ENCODE measurements around the gene DHRS7C.

Gene DHRS7C

GRCh38 chr17:9817086-9817485 lies 25.7 kb upstream of the DHRS7C start:
- DNase-seq: no peak
- Mint-ChIP-seq H3K27me3 (peaks cover 3% of the 10 kb centered on the region), H3K27ac (no peak overlapping the region), H3K9me3 (peaks cover 13% of the 10 kb centered on the region), H3K4me1 (no peaks in the 10 kb centered on the region), H3K36me3 (no peaks in the 10 kb centered on the region), H3K4me3 (no peak overlapping the region)
- CTCF ChIA-PET: no interaction called here

- peaks cover 3% of the 10 kb centered on the region for H3K27me3 Mint-ChIP-seq
- H3K36me3 Mint-ChIP-seq: no peaks in the 10 kb centered on the region
- CTCF ChIA-PET: no interaction called here
- no peak for DNase-seq
- H3K4me1 Mint-ChIP-seq: no peaks in the 10 kb centered on the region
- H3K4me3 Mint-ChIP-seq: no peak overlapping the region
- peaks cover 13% of the 10 kb centered on the region for H3K9me3 Mint-ChIP-seq
- H3K27ac Mint-ChIP-seq: no peak overlapping the region
These were observed 25.1 kb upstream of the DHRS7C start for GRCh38 chr17:9816472-9816871.

- Mint-ChIP-seq H3K4me3 (no peak overlapping the region), H3K27me3 (peaks cover 3% of the 10 kb centered on the region), H3K4me1 (no peaks in the 10 kb centered on the region), H3K36me3 (no peaks in the 10 kb centered on the region), H3K27ac (no peak overlapping the region), H3K9me3 (peaks cover 13% of the 10 kb centered on the region)
- CTCF ChIA-PET: no interaction called here
- no peak for DNase-seq
These were observed 23.0 kb upstream of the DHRS7C start for GRCh38 chr17:9814337-9814945.

GRCh38 chr17:9813166-9813565 lies 21.8 kb upstream of the DHRS7C start:
- Mint-ChIP-seq H3K27ac (no peak overlapping the region), H3K4me1 (no peaks in the 10 kb centered on the region), H3K27me3 (peaks cover 3% of the 10 kb centered on the region), H3K4me3 (no peak overlapping the region), H3K9me3 (peaks cover 9% of the 10 kb centered on the region), H3K36me3 (no peaks in the 10 kb centered on the region)
- CTCF ChIA-PET: no interaction called here
- DNase-seq: no peak

GRCh38 chr17:9811537-9811936 lies 20.1 kb upstream of the DHRS7C start:
- CTCF ChIA-PET: no interaction called here
- Mint-ChIP-seq H3K36me3 (no peaks in the 10 kb centered on the region), H3K27ac (no peak overlapping the region), H3K4me3 (no peak overlapping the region), H3K9me3 (peaks cover 5% of the 10 kb centered on the region), H3K27me3 (peaks cover 3% of the 10 kb centered on the region), H3K4me1 (no peaks in the 10 kb centered on the region)
- no peak for DNase-seq

GRCh38 chr17:9811086-9811485 lies 19.7 kb upstream of the DHRS7C start:
- H3K27me3 Mint-ChIP-seq: no peaks in the 10 kb centered on the region
- H3K9me3 Mint-ChIP-seq: peaks cover under 1% of the 10 kb centered on the region
- H3K36me3 Mint-ChIP-seq: no peaks in the 10 kb centered on the region

GRCh38 chr17:9810100-9810949 lies 18.9 kb upstream of the DHRS7C start:
- CTCF ChIA-PET: no interaction called here
- Mint-ChIP-seq H3K4me1 (no peaks in the 10 kb centered on the region), H3K36me3 (no peaks in the 10 kb centered on the region), H3K27me3 (no peaks in the 10 kb centered on the region), H3K4me3 (no peak overlapping the region), H3K9me3 (no peaks in the 10 kb centered on the region), H3K27ac (no peak overlapping the region)
- no peak for DNase-seq

More at GRCh38 chr17:9811086-9811485, 19.7 kb upstream of the DHRS7C start:
- DNase-seq: no peak
- no peak overlapping the region for H3K27ac Mint-ChIP-seq
- no peak overlapping the region for H3K4me3 Mint-ChIP-seq
- CTCF ChIA-PET: no interaction called here
- H3K4me1 Mint-ChIP-seq: no peaks in the 10 kb centered on the region

GRCh38 chr17:9809409-9809808 lies 18.0 kb upstream of the DHRS7C start:
- Mint-ChIP-seq H3K4me3 (no peak overlapping the region), H3K4me1 (no peaks in the 10 kb centered on the region), H3K9me3 (no peaks in the 10 kb centered on the region), H3K27ac (no peak overlapping the region), H3K36me3 (no peaks in the 10 kb centered on the region), H3K27me3 (no peaks in the 10 kb centered on the region)
- DNase-seq: no peak
- CTCF ChIA-PET: interaction anchor here (0.6 kb wide), 1 partner anchor 67 kb away, joined by 3 read pairs; no protein-coding TSS in a partner anchor

GRCh38 chr17:9806699-9807098 lies 15.3 kb upstream of the DHRS7C start:
- DNase-seq: no peak
- Mint-ChIP-seq H3K27ac (no peak overlapping the region), H3K27me3 (no peaks in the 10 kb centered on the region), H3K4me1 (no peaks in the 10 kb centered on the region), H3K9me3 (no peaks in the 10 kb centered on the region), H3K36me3 (no peaks in the 10 kb centered on the region), H3K4me3 (no peak overlapping the region)
- CTCF ChIA-PET: no interaction called here

- no peak for DNase-seq
- CTCF ChIA-PET: no interaction called here
- Mint-ChIP-seq H3K4me3 (no peak overlapping the region), H3K4me1 (no peaks in the 10 kb centered on the region), H3K36me3 (no peaks in the 10 kb centered on the region), H3K9me3 (no peaks in the 10 kb centered on the region), H3K27me3 (no peaks in the 10 kb centered on the region), H3K27ac (no peak overlapping the region)
These were observed 14.4 kb upstream of the DHRS7C start for GRCh38 chr17:9805769-9806168.

GRCh38 chr17:9802697-9803096 lies 11.3 kb upstream of the DHRS7C start:
- no peak for DNase-seq
- no peaks in the 10 kb centered on the region for H3K9me3 Mint-ChIP-seq
- CTCF ChIA-PET: no interaction called here
- no peak overlapping the region for H3K27ac Mint-ChIP-seq
- no peaks in the 10 kb centered on the region for H3K36me3 Mint-ChIP-seq
- no peak overlapping the region for H3K4me3 Mint-ChIP-seq
- no peaks in the 10 kb centered on the region for H3K4me1 Mint-ChIP-seq
- H3K27me3 Mint-ChIP-seq: no peaks in the 10 kb centered on the region

GRCh38 chr17:9802294-9802693 lies 10.9 kb upstream of the DHRS7C start:
- CTCF ChIA-PET: interaction anchor here (0.7 kb wide), 1 partner anchor 158 kb away, joined by 3 read pairs; no protein-coding TSS in a partner anchor
- no peaks in the 10 kb centered on the region for H3K36me3 Mint-ChIP-seq
- H3K27me3 Mint-ChIP-seq: no peaks in the 10 kb centered on the region
- no peaks in the 10 kb centered on the region for H3K9me3 Mint-ChIP-seq
- H3K4me1 Mint-ChIP-seq: no peaks in the 10 kb centered on the region
- no peak for DNase-seq
- no peak overlapping the region for H3K27ac Mint-ChIP-seq
- no peak overlapping the region for H3K4me3 Mint-ChIP-seq

GRCh38 chr17:9801505-9801904 lies 10.1 kb upstream of the DHRS7C start:
- Mint-ChIP-seq H3K4me1 (no peaks in the 10 kb centered on the region), H3K27ac (no peak overlapping the region)

GRCh38 chr17:9798724-9799123 lies 7.3 kb upstream of the DHRS7C start:
- no peak overlapping the region for H3K4me3 Mint-ChIP-seq
- DNase-seq: no peak
- no peaks in the 10 kb centered on the region for H3K9me3 Mint-ChIP-seq
- H3K36me3 Mint-ChIP-seq: no peaks in the 10 kb centered on the region
- H3K4me1 Mint-ChIP-seq: no peaks in the 10 kb centered on the region
- no peak overlapping the region for H3K27ac Mint-ChIP-seq
- CTCF ChIA-PET: no interaction called here
- no peaks in the 10 kb centered on the region for H3K27me3 Mint-ChIP-seq

More at GRCh38 chr17:9801505-9801904, 10.1 kb upstream of the DHRS7C start:
- Mint-ChIP-seq H3K27me3 (no peaks in the 10 kb centered on the region), H3K9me3 (no peaks in the 10 kb centered on the region), H3K36me3 (no peaks in the 10 kb centered on the region), H3K4me3 (no peak overlapping the region)
- no peak for DNase-seq
- CTCF ChIA-PET: no interaction called here

GRCh38 chr17:9798008-9798407 lies 6.6 kb upstream of the DHRS7C start:
- Mint-ChIP-seq H3K27me3 (no peaks in the 10 kb centered on the region), H3K4me1 (no peaks in the 10 kb centered on the region), H3K27ac (no peak overlapping the region), H3K4me3 (no peak overlapping the region), H3K36me3 (no peaks in the 10 kb centered on the region), H3K9me3 (no peaks in the 10 kb centered on the region)
- CTCF ChIA-PET: no interaction called here
- DNase-seq: no peak
